DMS53 treated with DMSO at 0.1 percent for 48 hours (cell line): ENCODE results near the gene ANKRD11.
"Not testable (repeated sequence)": the region's sequence is repeated elsewhere in the genome, so short reads cannot be mapped to it uniquely, and the experiment has no call there.

Source experiments
- DNase-seq: peaks from one replicate; lab custom pipeline; 2025; ENCODE audit not compliant: unreplicated experiment; lab: John Stamatoyannopoulos, UW

Gene ANKRD11

GRCh38 chr16:89318871-89319630 lies 171.3 kb downstream of the ANKRD11 start:
- no peak for DNase-seq

DNA sequence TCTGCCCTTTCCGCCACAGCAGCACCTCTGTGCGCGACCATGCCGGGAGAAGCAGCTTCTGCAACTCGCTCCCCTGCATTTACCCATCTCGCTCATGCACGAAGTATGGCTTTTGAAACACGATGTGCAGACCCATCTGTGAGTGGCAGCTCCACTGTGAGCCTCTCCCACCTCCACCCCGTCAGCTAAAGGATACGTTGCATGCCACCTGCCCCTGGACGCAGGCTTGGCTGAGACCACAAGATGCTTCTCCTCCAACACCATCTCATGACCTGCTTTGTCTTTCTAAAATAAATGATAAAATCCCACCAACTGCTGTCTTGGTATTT lies 172.0 kb downstream of the ANKRD11 start:
- no peak for DNase-seq

DNA sequence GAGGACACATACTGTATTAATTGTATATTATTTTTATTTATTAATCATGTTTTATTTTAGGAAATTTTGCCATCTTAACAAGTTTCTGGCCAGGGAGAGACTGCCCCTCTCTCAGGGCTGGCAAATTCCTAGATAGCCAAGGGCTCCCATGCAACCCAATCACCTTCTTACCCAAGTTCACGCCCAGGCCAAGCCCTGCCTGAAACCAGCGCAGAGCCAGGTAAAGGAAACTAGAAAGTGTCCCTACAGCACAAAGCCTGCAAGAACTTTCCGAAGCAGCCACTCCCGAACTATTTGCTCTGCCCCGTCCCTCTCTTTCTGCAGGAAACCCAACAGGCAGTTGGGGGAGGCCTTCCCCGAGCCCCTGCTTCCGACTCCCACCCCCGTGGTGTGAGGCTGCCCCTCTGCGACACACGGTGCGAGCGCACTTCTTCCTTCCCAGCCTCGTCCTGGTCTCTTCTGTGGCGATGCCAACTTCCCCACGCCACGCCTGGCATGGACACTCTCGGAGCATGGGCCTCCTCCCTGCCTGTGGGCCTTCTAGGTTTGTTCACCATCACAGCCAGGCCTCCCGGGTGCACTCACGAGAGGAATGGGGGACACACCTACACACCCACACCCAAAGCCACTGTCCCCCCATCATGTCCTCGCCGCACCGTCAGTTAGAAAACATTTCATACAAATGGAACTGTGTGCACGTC lies 172.5 kb downstream of the ANKRD11 start:
- no peak for DNase-seq

DNA sequence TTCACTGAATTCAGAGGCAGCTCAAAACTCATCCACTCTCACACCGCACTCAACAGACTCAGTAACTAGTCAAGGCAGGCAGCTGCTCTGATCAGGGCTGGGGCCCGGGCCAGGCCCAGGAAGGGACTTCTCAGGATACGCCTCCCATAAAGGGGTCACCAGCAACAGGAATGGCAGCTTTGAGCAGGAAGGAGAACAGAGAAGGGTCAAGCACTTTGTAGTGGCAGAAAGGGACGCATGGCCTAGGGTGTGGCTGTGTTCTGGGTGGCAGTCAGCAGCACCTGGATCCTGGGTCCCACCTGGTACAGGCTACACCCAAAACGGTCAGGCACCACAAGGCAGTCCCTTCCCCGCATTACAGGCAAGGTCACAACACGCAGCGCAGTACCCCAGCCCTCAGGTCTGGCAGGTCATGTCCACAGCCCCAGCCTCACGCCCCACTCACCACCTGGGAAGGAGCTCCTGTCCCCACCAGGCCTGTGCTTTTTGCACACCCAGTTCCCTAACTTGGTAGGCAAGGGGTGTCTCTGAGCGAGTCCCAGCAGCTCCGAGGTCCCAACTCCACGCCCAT lies 173.2 kb downstream of the ANKRD11 start:
- DNase-seq = no peak

DNA sequence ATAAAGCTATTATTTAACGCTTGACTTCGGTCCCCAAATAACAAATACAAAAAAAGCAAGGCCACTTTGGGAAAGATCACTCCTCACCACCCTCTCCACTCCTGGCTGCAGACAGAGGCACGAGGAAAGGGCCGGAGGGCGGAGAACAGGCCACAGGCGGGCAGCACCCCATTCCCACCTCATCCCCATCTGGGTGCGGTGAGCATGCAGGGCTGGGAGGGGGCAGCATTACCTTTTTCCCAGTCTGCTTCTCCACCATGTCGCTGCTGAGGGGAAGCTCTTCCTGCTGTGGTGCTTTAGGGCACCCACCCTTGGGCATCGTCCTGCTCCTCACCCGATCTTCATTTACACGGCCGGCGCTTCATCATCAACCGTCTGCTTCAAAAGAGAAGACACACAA lies 173.7 kb downstream of the ANKRD11 start:
- no peak for DNase-seq

GRCh38 chr16:89315791-89316581 lies 174.4 kb downstream of the ANKRD11 start:
- no peak for DNase-seq

GRCh38 chr16:89315271-89315670 lies 175.1 kb downstream of the ANKRD11 start:
- no peak for DNase-seq

- DNase-seq = no peak
Measured at GRCh38 chr16:89314854-89315253, 175.5 kb downstream of the ANKRD11 start.

- DNase-seq = no peak
Measured at GRCh38 chr16:89314357-89314756, 176.0 kb downstream of the ANKRD11 start.

DNA sequence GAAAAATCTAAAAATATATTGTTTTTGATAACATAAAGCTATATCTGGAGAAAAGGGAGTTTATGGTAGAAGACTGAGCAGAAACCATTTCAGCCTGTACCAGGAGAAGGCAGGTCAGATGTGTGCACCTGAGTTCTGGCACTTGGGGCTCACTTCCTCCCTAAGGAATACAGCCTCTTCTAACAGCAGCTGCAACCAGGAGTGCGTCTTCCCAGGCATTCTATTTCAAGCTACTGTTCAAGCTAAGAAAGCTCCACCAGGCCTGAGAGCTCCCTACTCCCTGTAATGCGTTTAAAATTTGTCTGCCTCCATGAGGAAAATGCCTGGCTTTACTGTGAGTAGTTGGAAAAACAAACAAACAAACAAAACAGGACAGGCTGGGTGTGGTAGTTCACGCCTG lies 176.8 kb downstream of the ANKRD11 start:
- no peak for DNase-seq

GRCh38 chr16:89312598-89313299 lies 177.6 kb downstream of the ANKRD11 start:
- no peak for DNase-seq

GRCh38 chr16:89312194-89312593 lies 178.2 kb downstream of the ANKRD11 start:
- no peak for DNase-seq

DNA sequence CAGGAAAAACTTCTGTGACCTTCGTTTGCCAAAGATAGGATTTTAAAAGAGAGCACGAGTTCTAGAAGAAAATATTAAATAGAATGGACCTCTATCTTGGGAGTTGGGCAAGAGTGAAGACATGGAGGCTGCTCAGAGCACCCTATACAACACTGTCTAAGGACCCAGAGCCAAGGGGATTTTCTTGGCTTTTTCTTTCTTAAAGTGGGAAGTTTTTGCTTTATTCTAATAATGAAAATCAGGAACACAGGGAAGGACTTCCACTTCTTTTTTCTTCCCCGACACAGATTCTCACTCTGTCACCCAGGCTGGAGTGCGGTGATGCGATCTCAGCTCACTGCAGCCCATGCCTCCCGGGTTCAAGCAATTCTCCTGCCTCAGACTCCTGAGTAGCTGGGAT lies 178.7 kb downstream of the ANKRD11 start:
- DNase-seq = no peak

GRCh38 chr16:89309438-89310122 lies 180.8 kb downstream of the ANKRD11 start:
- DNase-seq = no peak

- DNase-seq = no peak
Measured at GRCh38 chr16:89308391-89309333, 181.7 kb downstream of the ANKRD11 start.

- no peak for DNase-seq
Measured at GRCh38 chr16:89307421-89307805, 182.9 kb downstream of the ANKRD11 start.

- DNase-seq = not testable (repeated sequence)
Measured at GRCh38 chr16:89306457-89307420, 183.6 kb downstream of the ANKRD11 start.
